HCT116 (cell line): ENCODE results near the gene CABP2.

Experiments
- CEBPB ChIP-seq: IDR thresholded peaks from 2 replicates; pipeline ENCODE4 v1.6.1; 2012; ENCODE audit warnings: low read depth
- CTCF ChIP-seq, 3 experiments: fragments of 200-600 bp in 1 of 3; sonication (generic) in 1 of 3; IDR thresholded peaks in 2 of 3; conservative IDR thresholded peaks in 1 of 3; 2 replicates each; pipeline ENCODE4 v1.5.1; 2012 to 2017; ENCODE audit warnings: low read depth in 2 of 3, low read length in 2 of 3, antibody characterized with exemption in 1 of 3, borderline replicate concordance in 1 of 3, control low read depth in 1 of 3, mild to moderate bottlenecking in 1 of 3, mixed read lengths in 1 of 3, mixed run types in 1 of 3, moderate library complexity in 1 of 3; ENCODE audit not compliant: insufficient read depth in 1 of 3
- ELF1 ChIP-seq: IDR thresholded peaks from 2 replicates; pipeline ENCODE4 v1.6.1; 2012; ENCODE audit warnings: low read depth, borderline replicate concordance
- EZH2 ChIP-seq: fragments of 200-600 bp; sonication (generic); IDR thresholded peaks from 2 replicates; pipeline ENCODE4 v1.6.1; 2017; ENCODE audit warnings: antibody characterized with exemption, mixed run types
- POLR2AphosphoS5 ChIP-seq: IDR thresholded peaks from 2 replicates; pipeline ENCODE4 v1.6.1; 2011; ENCODE audit warnings: mild to moderate bottlenecking, low read depth, low read length, moderate library complexity
- RAD21 ChIP-seq: IDR thresholded peaks from 2 replicates; pipeline ENCODE4 v1.6.1; 2012; ENCODE audit warnings: low read depth, mild to moderate bottlenecking
- SP1 ChIP-seq: IDR thresholded peaks from 2 replicates; pipeline ENCODE4 v1.6.1; 2012; ENCODE audit warnings: low read depth
- YY1 ChIP-seq: IDR thresholded peaks from 2 replicates; pipeline ENCODE4 v1.6.1; 2011; ENCODE audit warnings: low read length, low read depth, moderate library complexity, mild to moderate bottlenecking; ENCODE audit not compliant: insufficient replicate concordance; ENCODE audit errors: extremely low read depth
- ZBTB33 ChIP-seq: IDR thresholded peaks from 2 replicates; pipeline ENCODE4 v1.6.1; 2011; ENCODE audit warnings: mild to moderate bottlenecking, low read length, moderate library complexity; ENCODE audit not compliant: insufficient replicate concordance; ENCODE audit errors: extremely low read depth
- ZFX ChIP-seq: fragments of 450-650 bp; IDR thresholded peaks from 2 replicates; pipeline ENCODE4 v1.6.1; 2017
- TF ChIP-seq, protein P1 (sequence below): IDR thresholded peaks from 2 replicates; pipeline ENCODE4 v1.6.1; 2012; ENCODE audit warnings: low read depth
- TF ChIP-seq, protein P2 (sequence below): IDR thresholded peaks from 2 replicates; pipeline ENCODE4 v1.6.1; 2012
- TF ChIP-seq, protein P3 (sequence below): IDR thresholded peaks from 2 replicates; pipeline ENCODE4 v1.6.1; 2012

DNA sequence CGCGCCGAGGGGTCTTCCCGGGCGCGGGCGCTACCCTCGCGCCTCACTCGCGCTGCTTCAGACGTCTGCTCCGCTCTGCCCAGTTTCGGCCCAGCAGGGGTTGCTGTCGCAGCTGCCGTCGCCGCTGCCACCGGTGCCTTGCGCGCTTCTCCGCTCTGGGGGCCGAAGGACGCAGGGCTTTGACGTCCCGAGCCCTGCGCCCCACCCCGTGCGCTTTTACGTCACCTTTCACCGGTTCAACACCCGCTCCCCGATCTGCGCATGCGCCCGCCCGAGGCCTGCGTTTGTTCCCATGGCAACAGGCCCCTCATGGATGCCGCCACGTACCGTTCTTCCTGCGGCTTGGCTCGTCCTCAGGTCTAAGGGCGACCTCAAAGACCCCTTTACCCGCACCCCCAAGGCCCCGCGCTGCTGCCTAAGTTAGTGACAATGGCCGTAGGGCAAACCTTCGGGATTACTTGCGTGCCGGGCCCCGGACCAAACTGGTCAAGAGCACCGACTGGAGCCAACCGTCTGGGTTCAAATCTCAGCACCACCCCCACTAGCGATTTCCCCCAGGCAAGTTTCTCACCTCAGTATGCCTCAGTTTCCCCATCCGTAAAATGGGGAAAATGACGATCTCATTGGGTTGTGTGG is 14.6 kb downstream of the CABP2 start:
- no peak for TF ChIP-seq CTCF (IDR thresholded peaks at IDR 0.05 in 2 of 3, conservative IDR thresholded peaks at IDR 0.05 in 1 of 3; ENCODE audit: borderline replicate concordance in 1 of 3, insufficient read depth in 1 of 3, low read depth in 2 of 3, low read length in 2 of 3)
- no peak for TF ChIP-seq SP1
- TF ChIP-seq, protein P1, sequence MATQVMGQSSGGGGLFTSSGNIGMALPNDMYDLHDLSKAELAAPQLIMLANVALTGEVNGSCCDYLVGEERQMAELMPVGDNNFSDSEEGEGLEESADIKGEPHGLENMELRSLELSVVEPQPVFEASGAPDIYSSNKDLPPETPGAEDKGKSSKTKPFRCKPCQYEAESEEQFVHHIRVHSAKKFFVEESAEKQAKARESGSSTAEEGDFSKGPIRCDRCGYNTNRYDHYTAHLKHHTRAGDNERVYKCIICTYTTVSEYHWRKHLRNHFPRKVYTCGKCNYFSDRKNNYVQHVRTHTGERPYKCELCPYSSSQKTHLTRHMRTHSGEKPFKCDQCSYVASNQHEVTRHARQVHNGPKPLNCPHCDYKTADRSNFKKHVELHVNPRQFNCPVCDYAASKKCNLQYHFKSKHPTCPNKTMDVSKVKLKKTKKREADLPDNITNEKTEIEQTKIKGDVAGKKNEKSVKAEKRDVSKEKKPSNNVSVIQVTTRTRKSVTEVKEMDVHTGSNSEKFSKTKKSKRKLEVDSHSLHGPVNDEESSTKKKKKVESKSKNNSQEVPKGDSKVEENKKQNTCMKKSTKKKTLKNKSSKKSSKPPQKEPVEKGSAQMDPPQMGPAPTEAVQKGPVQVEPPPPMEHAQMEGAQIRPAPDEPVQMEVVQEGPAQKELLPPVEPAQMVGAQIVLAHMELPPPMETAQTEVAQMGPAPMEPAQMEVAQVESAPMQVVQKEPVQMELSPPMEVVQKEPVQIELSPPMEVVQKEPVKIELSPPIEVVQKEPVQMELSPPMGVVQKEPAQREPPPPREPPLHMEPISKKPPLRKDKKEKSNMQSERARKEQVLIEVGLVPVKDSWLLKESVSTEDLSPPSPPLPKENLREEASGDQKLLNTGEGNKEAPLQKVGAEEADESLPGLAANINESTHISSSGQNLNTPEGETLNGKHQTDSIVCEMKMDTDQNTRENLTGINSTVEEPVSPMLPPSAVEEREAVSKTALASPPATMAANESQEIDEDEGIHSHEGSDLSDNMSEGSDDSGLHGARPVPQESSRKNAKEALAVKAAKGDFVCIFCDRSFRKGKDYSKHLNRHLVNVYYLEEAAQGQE: no peak
- no peak; the same call in 1 of the 2 replicates for TF ChIP-seq POLR2AphosphoS5
- TF ChIP-seq, protein P2, sequence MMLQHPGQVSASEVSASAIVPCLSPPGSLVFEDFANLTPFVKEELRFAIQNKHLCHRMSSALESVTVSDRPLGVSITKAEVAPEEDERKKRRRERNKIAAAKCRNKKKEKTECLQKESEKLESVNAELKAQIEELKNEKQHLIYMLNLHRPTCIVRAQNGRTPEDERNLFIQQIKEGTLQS: no peak
- no peak for TF ChIP-seq CEBPB
- TF ChIP-seq ZFX: peak; percentile 22; the same call in 1 of the 2 replicates
- no peak for TF ChIP-seq EZH2
- no peak for TF ChIP-seq ELF1
- no peak for TF ChIP-seq RAD21
- TF ChIP-seq ZBTB33: no peak
- no peak for TF ChIP-seq YY1
- TF ChIP-seq, protein P3, sequence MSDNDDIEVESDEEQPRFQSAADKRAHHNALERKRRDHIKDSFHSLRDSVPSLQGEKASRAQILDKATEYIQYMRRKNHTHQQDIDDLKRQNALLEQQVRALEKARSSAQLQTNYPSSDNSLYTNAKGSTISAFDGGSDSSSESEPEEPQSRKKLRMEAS: no peak
